HuH-7 (cell line): ENCODE data around the gene CLTA.
"Not testable (repeated sequence)": the region's sequence is repeated elsewhere in the genome, so short reads cannot be mapped to it uniquely, and the experiment has no call there.

Source experiments
- DNase-seq: peaks from one replicate; pipeline ENCODE4 v3.0.0; 2011; ENCODE audit warnings: low spot score

CLTA gene

GRCh38 chr9:36191290-36191645, 547 bp downstream of the CLTA start:
- no peak for DNase-seq

- DNase-seq = no peak
Measured at GRCh38 chr9:36191686-36192085, 965 bp downstream of the CLTA start.

- no peak for DNase-seq
Measured at GRCh38 chr9:36192196-36192595, 1.5 kb downstream of the CLTA start.

- DNase-seq = no peak
Measured at GRCh38 chr9:36193023-36193422, 2.3 kb downstream of the CLTA start.

GRCh38 chr9:36194326-36195000, 3.7 kb downstream of the CLTA start:
- no peak for DNase-seq

- peak; percentile 45 for DNase-seq
Measured at GRCh38 chr9:36204906-36205547, 14.3 kb downstream of the CLTA start.

- no peak for DNase-seq
Measured at GRCh38 chr9:36207016-36207415, 16.3 kb downstream of the CLTA start.

- no peak for DNase-seq
Measured at GRCh38 chr9:36207546-36208012, 16.9 kb downstream of the CLTA start.

- DNase-seq = no peak
Measured at GRCh38 chr9:36208521-36209253, 18.0 kb downstream of the CLTA start.

GRCh38 chr9:36210722-36211121, 20.0 kb downstream of the CLTA start:
- no peak for DNase-seq

- no peak for DNase-seq
Measured at GRCh38 chr9:36211510-36211909, 20.8 kb downstream of the CLTA start.

- DNase-seq = no peak
Measured at GRCh38 chr9:36213387-36213786, 22.7 kb downstream of the CLTA start.

- no peak for DNase-seq
Measured at GRCh38 chr9:36213989-36214388, 23.3 kb downstream of the CLTA start.

GRCh38 chr9:36214571-36214970, 23.9 kb downstream of the CLTA start:
- no peak for DNase-seq

- DNase-seq = no peak
Measured at GRCh38 chr9:36217256-36217968, 26.7 kb downstream of the CLTA start.

- no peak for DNase-seq
Measured at GRCh38 chr9:36218011-36218410, 27.3 kb downstream of the CLTA start.

- DNase-seq = no peak
Measured at GRCh38 chr9:36218411-36218901, 27.7 kb downstream of the CLTA start.

- no peak for DNase-seq
Measured at GRCh38 chr9:36221667-36222066, 30.9 kb downstream of the CLTA start.

GRCh38 chr9:36222449-36222848, 31.7 kb downstream of the CLTA start:
- no peak for DNase-seq

GRCh38 chr9:36237230-36237629, 46.5 kb downstream of the CLTA start:
- no peak for DNase-seq

- DNase-seq = not testable (repeated sequence)
Measured at GRCh38 chr9:36239205-36239604, 48.5 kb downstream of the CLTA start.

GRCh38 chr9:36239675-36240074, 49.0 kb downstream of the CLTA start:
- DNase-seq = not testable (repeated sequence)
